SK-N-SH (cell line): Measurements from ENCODE around the gene PGM2L1. TPM values are rescaled to one million over a fixed set of nuclear protein-coding genes. Genes with fewer than 3 reads are reported as not detected.

Experiments
- CTCF ChIA-PET: fragments of 300-600, 350-600 bp; formaldehyde crosslinking; extraction: SDS; loops from one replicate; lab custom pipeline; 2021; lab: Yijun Ruan, JAX
- POLR2A ChIA-PET: fragments of 350-600 bp; sonication (Branson Sonifier 250); formaldehyde crosslinking; extraction: SDS; loops from one replicate; lab custom pipeline; 2020; ENCODE audit warnings: antibody characterized with exemption, inconsistent platforms; lab: Yijun Ruan, JAX
- DNase-seq: peaks from one replicate; pipeline ENCODE4 v3.0.0; 2012
- H2AFZ ChIP-seq: fragments of 200-600 bp; sonication (generic); 2 replicates; pipeline ENCODE4 v1.8.1; 2016; ENCODE audit warnings: antibody characterized with exemption, mild to moderate bottlenecking, low read depth
- H3F3A ChIP-seq: fragments of 200-600 bp; sonication (generic); replicated peaks from 2 replicates; pipeline ENCODE3; 2016; ENCODE audit warnings: antibody characterized with exemption, mild to moderate bottlenecking; ENCODE audit not compliant: insufficient read depth
- H3K27ac ChIP-seq, 2 experiments: fragments of 200-500 bp in 1 of 2; fragments of 200-600 bp in 1 of 2; sonication (Bioruptor generic) in 1 of 2; sonication (generic), shearing (Covaris generic) in 1 of 2; 2 replicates each; pipeline versions ENCODE4 v1.5.1 to v1.6.1; 2014 to 2016; ENCODE audit warnings: low read depth in 2 of 2, inconsistent platforms in 1 of 2, low read length in 1 of 2, mild to moderate bottlenecking in 1 of 2, mixed read lengths in 1 of 2
- H3K27me3 ChIP-seq: fragments of 200-600 bp; sonication (generic), shearing (Covaris generic); 2 replicates; pipeline ENCODE4 v1.6.1; 2016; ENCODE audit warnings: mixed run types; ENCODE audit not compliant: insufficient read depth
- H3K36me3 ChIP-seq, 2 experiments: fragments of 200-500 bp in 1 of 2; fragments of 200-600 bp in 1 of 2; sonication (Bioruptor generic) in 1 of 2; sonication (generic) in 1 of 2; replicated peaks in 1 of 2; 2 replicates each; pipeline versions ENCODE3 to v1.5.1; 2014 to 2016; ENCODE audit warnings: low read length in 1 of 2, mild to moderate bottlenecking in 1 of 2; ENCODE audit not compliant: insufficient read depth in 2 of 2, control insufficient read depth in 1 of 2
- H3K4me1 ChIP-seq, 2 experiments: fragments of 200-500 bp in 1 of 2; fragments of 200-600 bp in 1 of 2; sonication (Bioruptor generic) in 1 of 2; sonication (generic), shearing (Covaris generic) in 1 of 2; 2 replicates each; pipeline versions ENCODE4 v1.5.1 to v1.6.1; 2014 to 2016; ENCODE audit warnings: low read depth in 1 of 2, low read length in 1 of 2, mixed run types in 1 of 2; ENCODE audit not compliant: insufficient read depth in 2 of 2, control insufficient read depth in 1 of 2
- H3K4me2 ChIP-seq: fragments of 200-600 bp; sonication (generic), shearing (Covaris generic); 2 replicates; pipeline ENCODE4 v1.6.1; 2017; ENCODE audit warnings: mixed run types
- H3K4me3 ChIP-seq, 2 experiments: fragments of 200-500 bp in 1 of 2; fragments of 200-600 bp in 1 of 2; sonication (Bioruptor generic) in 1 of 2; sonication (generic), shearing (Covaris generic) in 1 of 2; 2 replicates each; pipeline versions ENCODE4 v1.5.1 to v1.8.1; 2014 to 2016; ENCODE audit warnings: low read depth in 2 of 2, inconsistent platforms in 1 of 2, low read length in 1 of 2, mild to moderate bottlenecking in 1 of 2, mixed read lengths in 1 of 2, moderate library complexity in 1 of 2
- H3K79me2 ChIP-seq: fragments of 200-600 bp; sonication (generic); 2 replicates; pipeline ENCODE4 v1.8.1; 2017; ENCODE audit warnings: mild to moderate bottlenecking; ENCODE audit not compliant: insufficient read depth
- H3K9ac ChIP-seq: fragments of 200-600 bp; sonication (generic); 2 replicates; pipeline ENCODE4 v1.6.1; 2017; ENCODE audit warnings: mixed run types
- H3K9me2 ChIP-seq: fragments of 200-600 bp; sonication (generic); 2 replicates; pipeline ENCODE4 v1.6.1; 2017; ENCODE audit warnings: mixed run types
- H3K9me3 ChIP-seq: fragments of 200-600 bp; sonication (generic); 2 replicates; pipeline ENCODE4 v1.6.1; 2017; ENCODE audit warnings: mixed run types, mild to moderate bottlenecking, moderate library complexity
- H4K20me1 ChIP-seq: fragments of 200-600 bp; sonication (generic); 2 replicates; pipeline ENCODE4 v1.6.1; 2017; ENCODE audit warnings: mild to moderate bottlenecking, mixed run types; ENCODE audit not compliant: insufficient read depth
- CHD2 ChIP-seq: fragments of 150-350 bp; IDR thresholded peaks from 2 replicates; pipeline ENCODE4 v1.6.1; 2018; ENCODE audit warnings: low read length; ENCODE audit not compliant: partially characterized antibody
- CTCF ChIP-seq: fragments of 200-600 bp; sonication (generic); IDR thresholded peaks from 2 replicates; pipeline ENCODE4 v1.6.1; 2017; ENCODE audit warnings: antibody characterized with exemption, mild to moderate bottlenecking, moderate library complexity
- MEF2A ChIP-seq: IDR thresholded peaks from 2 replicates; pipeline ENCODE4 v1.4.0; 2012; ENCODE audit warnings: low read depth, borderline replicate concordance
- RCOR1 ChIP-seq: fragments of 150-350 bp; IDR thresholded peaks from 2 replicates; pipeline ENCODE4 v1.6.1; 2017; ENCODE audit warnings: antibody characterized with exemption, low read length
- RFX5 ChIP-seq: IDR thresholded peaks from 2 replicates; pipeline ENCODE4 v1.6.1; 2012; ENCODE audit warnings: mild to moderate bottlenecking, improper control_type of control experiment, low read length
- RXRA ChIP-seq: IDR thresholded peaks from 2 replicates; pipeline ENCODE4 v1.4.0; 2012; ENCODE audit warnings: low read depth, mild to moderate bottlenecking, borderline replicate concordance
- SIN3A ChIP-seq: IDR thresholded peaks from 2 replicates; pipeline ENCODE4 v1.6.1; 2012; ENCODE audit warnings: low read depth, mild to moderate bottlenecking, low read length, moderate library complexity, borderline replicate concordance
- TCF12 ChIP-seq: IDR thresholded peaks from 2 replicates; pipeline ENCODE4 v1.4.0; 2012
- USF2 ChIP-seq: fragments of 150-350 bp; IDR thresholded peaks from 2 replicates; pipeline ENCODE4 v1.6.1; 2017; ENCODE audit warnings: antibody characterized with exemption, low read length, low read depth, borderline replicate concordance
- WGBS: methylation state at CpG from one replicate; pipeline ENCODE4 v1.1.6; 2017; ENCODE audit warnings: low lambda C conversion rate; 5-methylcytosine and 5-hydroxymethylcytosine counted together
- polyA plus RNA-seq, 3 experiments: library from polyadenylated mRNA; depleted of rRNA; stranded (reverse); fragments of >200 nt; gene quantifications; 2 replicates each; pipeline ENCODE4 v1.2.3, GENCODE V29; 2012

PGM2L1 gene
- polyA plus RNA-seq, 1 of the 3 experiments (the other 2 are of a cell fraction), result 0.90 TPM

GRCh38 chr11:74384641-74385040 lies 13.6 kb downstream of the PGM2L1 start:
- Histone ChIP-seq H3F3A (no peaks in the 10 kb centered on the region), H4K20me1 (no peaks in the 10 kb centered on the region), H3K9me3 (no peaks in the 10 kb centered on the region; the same call in 1 of the 2 replicates), H3K79me2 (peaks cover 11% of the 10 kb centered on the region), H3K9me2 (no peaks in the 10 kb centered on the region), H2AFZ (no peak overlapping the region), H3K27me3 (no peaks in the 10 kb centered on the region), H3K4me2 (no peak overlapping the region), H3K4me1 (peaks cover 7 to 9% of the 10 kb centered on the region in 2 experiments; a peak in 3 of 4 replicates), H3K27ac (no peak overlapping the region), H3K36me3 (peaks cover 0 to 4% of the 10 kb centered on the region in 2 experiments), H3K4me3 (no peak overlapping the region), H3K9ac (no peak overlapping the region)
- CTCF ChIA-PET, result interaction anchor here (0.6 to 2.0 kb wide), 5 partner anchors 39 to 186 kb away, joined by 3 to 10 read pairs (median 4); no protein-coding TSS in a partner anchor
- 93% methylated on average over 3 of the region's 3 CpGs for WGBS
- no peak for DNase-seq
- TF ChIP-seq USF2 (no peak), SIN3A (no peak), RFX5 (no peak), TCF12 (no peak), RCOR1 (no peak)
- POLR2A ChIA-PET, result no interaction called here

DNA sequence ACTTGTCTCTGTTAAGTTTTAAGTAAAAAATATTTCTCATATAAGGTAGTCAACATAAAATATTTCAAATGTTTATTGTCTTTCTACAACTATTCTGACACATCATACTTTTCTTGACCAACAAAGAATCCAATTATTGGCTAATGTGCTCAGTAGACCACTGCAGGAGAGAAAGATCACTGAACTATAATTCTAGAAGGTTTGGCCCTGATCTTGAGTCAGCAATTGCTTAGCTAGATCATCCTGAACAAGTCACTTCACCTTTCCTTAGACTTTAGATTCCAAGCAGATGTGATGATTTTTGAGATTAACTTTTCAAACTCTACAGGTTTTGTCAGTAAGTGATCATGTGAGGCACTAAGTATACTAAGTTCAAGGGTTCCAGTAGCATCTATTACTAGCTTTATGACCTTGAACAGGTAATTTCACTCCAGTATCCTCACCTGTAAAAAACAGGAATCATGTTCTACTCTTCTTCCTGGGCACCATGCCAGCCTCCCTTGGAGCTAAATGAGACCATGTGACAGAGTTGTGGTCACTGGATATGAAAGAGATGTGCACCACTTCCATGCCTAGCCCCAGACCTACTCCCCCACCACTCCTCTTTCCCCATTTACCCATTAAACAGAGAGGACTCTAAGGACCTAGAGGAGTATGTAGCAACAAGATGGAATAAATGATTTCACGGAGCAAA lies 17.3 kb downstream of the PGM2L1 start:
- H3F3A ChIP-seq, result no peaks in the 10 kb centered on the region
- H3K27me3 ChIP-seq, result no peaks in the 10 kb centered on the region
- no peak overlapping the region for H3K9ac ChIP-seq
- H3K79me2 ChIP-seq, result peaks cover 7% of the 10 kb centered on the region; the same call in 1 of the 2 replicates
- WGBS, result 100% methylated on average over 1 of the region's 1 CpG
- ChIA-PET CTCF (interaction anchor here (0.6 to 1.4 kb wide), 5 partner anchors 8 to 253 kb away, joined by 3 to 5 read pairs (median 4); no protein-coding TSS in a partner anchor), POLR2A (no interaction called here)
- no peaks in the 10 kb centered on the region; the same call in 1 of the 2 replicates for H3K9me3 ChIP-seq
- no peaks in the 10 kb centered on the region for H3K9me2 ChIP-seq
- no peak overlapping the region for H3K4me3 ChIP-seq
- DNase-seq, result no peak
- H3K4me2 ChIP-seq, result no peak overlapping the region
- no peaks in the 10 kb centered on the region for H4K20me1 ChIP-seq
- H2AFZ ChIP-seq, result no peak overlapping the region; the same call in 1 of the 2 replicates
- peaks cover 0 to 3% of the 10 kb centered on the region in 2 experiments; a peak in 2 of 4 replicates for H3K4me1 ChIP-seq
- no peak overlapping the region for H3K27ac ChIP-seq
- H3K36me3 ChIP-seq, result peaks cover 0 to 4% of the 10 kb centered on the region in 2 experiments
- no peak for TF ChIP-seq MEF2A

DNA sequence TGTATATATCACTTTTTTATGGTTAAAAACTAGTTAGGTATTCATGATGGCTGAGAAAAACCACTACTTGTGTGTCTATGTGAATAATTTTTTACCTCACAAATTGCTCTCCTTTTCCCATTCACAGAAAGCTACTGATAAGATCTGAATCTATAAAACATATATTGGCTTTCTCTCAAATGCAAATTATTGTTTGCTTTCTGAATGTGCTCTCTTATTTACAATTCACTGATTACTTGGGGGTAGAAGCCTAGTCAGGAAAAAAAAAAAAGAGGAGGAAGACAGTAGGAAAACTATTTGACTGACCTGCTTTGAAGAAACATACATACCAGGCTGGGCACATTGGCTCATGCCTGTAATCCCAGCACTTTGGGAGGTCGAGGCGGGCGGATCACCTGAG lies 20.5 kb downstream of the PGM2L1 start:
- POLR2A ChIA-PET, result no interaction called here
- CTCF ChIA-PET, result no interaction called here
- Histone ChIP-seq H3K4me3 (no peak overlapping the region), H3K9ac (no peak overlapping the region), H3F3A (peaks cover 8% of the 10 kb centered on the region), H2AFZ (no peak overlapping the region), H3K79me2 (no peaks in the 10 kb centered on the region), H3K36me3 (peaks cover 4 to 5% of the 10 kb centered on the region in 2 experiments), H4K20me1 (no peaks in the 10 kb centered on the region), H3K4me1 (peaks cover 3 to 11% of the 10 kb centered on the region in 2 experiments; a peak in 3 of 4 replicates), H3K27ac (no peak overlapping the region), H3K9me3 (no peaks in the 10 kb centered on the region; the same call in 1 of the 2 replicates), H3K9me2 (no peaks in the 10 kb centered on the region), H3K27me3 (no peaks in the 10 kb centered on the region), H3K4me2 (no peak overlapping the region)
- no peak for TF ChIP-seq CTCF
- no peak for TF ChIP-seq CHD2
- no peak for TF ChIP-seq RXRA
- no peak for DNase-seq
- 92% methylated on average over 3 of the region's 3 CpGs for WGBS
